Glomerular endothelial cell (primary cell): Measurements from ENCODE around the gene ZNF592. TPM values are rescaled to one million over a fixed set of nuclear protein-coding genes. Genes with fewer than 3 reads are reported as not detected.
"Not testable (repeated sequence)": the region's sequence is repeated elsewhere in the genome, so short reads cannot be mapped to it uniquely, and the experiment has no call there.

Experiments used
- DNase-seq: peaks from one replicate; pipeline ENCODE4 v3.0.0-alpha.2; 2011; ENCODE audit warnings: low read depth, low spot score; ENCODE audit errors: extremely low read depth
- total RNA-seq: library from RNA; depleted of rRNA; stranded (reverse); fragments of >200 nt; gene quantifications from 2 replicates; pipeline ENCODE4 v1.2.3, GENCODE V29; 2015

Gene ZNF592
- 11.5 and 16.7 TPM in 2 replicates for total RNA-seq

GRCh38 chr15:84748274-84749110 lies at the start of gene ZNF592:
ZNF592 (plus strand) TSS chr15:84748592; CDS start chr15:84782676, 34,084 bp downstream.
- no peak for DNase-seq

- DNase-seq = no peak
Measured at GRCh38 chr15:84699538-84700191, 48.7 kb upstream of the ZNF592 start.

GRCh38 chr15:84702961-84703482 lies 45.4 kb upstream of the ZNF592 start:
- DNase-seq = no peak

- no peak for DNase-seq
Measured at GRCh38 chr15:84703808-84704207, 44.6 kb upstream of the ZNF592 start.

GRCh38 chr15:84714372-84714771 lies 34.0 kb upstream of the ZNF592 start:
- no peak for DNase-seq

- no peak for DNase-seq
Measured at GRCh38 chr15:84714821-84715220, 33.6 kb upstream of the ZNF592 start.

GRCh38 chr15:84715441-84716035 lies 32.9 kb upstream of the ZNF592 start:
- DNase-seq = no peak

- DNase-seq = peak; percentile 58
Measured at GRCh38 chr15:84716036-84716732, 32.2 kb upstream of the ZNF592 start, which contains the start of gene SEC11A. SEC11A (minus strand) TSS chr15:84716139; CDS start chr15:84716075, 64 bp downstream.

- no peak for DNase-seq
Measured at GRCh38 chr15:84721371-84721770, 27.0 kb upstream of the ZNF592 start.

GRCh38 chr15:84722628-84723027 lies 25.8 kb upstream of the ZNF592 start:
- DNase-seq = no peak

GRCh38 chr15:84725001-84725491 lies 23.3 kb upstream of the ZNF592 start:
- no peak for DNase-seq

- no peak for DNase-seq
Measured at GRCh38 chr15:84727429-84727828, 21.0 kb upstream of the ZNF592 start.

- no peak for DNase-seq
Measured at GRCh38 chr15:84731774-84732173, 16.6 kb upstream of the ZNF592 start.

GRCh38 chr15:84734794-84735479 lies 13.5 kb upstream of the ZNF592 start:
- no peak for DNase-seq

- DNase-seq = not testable (repeated sequence)
Measured at GRCh38 chr15:84735480-84736061, 12.8 kb upstream of the ZNF592 start.

GRCh38 chr15:84736375-84736774 lies 12.0 kb upstream of the ZNF592 start:
- no peak for DNase-seq

GRCh38 chr15:84737005-84737404 lies 11.4 kb upstream of the ZNF592 start:
- DNase-seq = no peak

GRCh38 chr15:84740691-84741090 lies 7.7 kb upstream of the ZNF592 start:
- DNase-seq = no peak

- DNase-seq = no peak
Measured at GRCh38 chr15:84741121-84741520, 7.3 kb upstream of the ZNF592 start.
